OCI-LY7 (cell line): ENCODE results near the gene AARS2.

Experiments
- EZH2phosphoT487 ChIP-seq: fragments of 200-600 bp; sonication (generic); IDR thresholded peaks from 2 replicates; pipeline ENCODE4 v1.6.1; 2018; ENCODE audit warnings: low read depth, borderline replicate concordance, mild to moderate bottlenecking, mixed run types, antibody characterized with exemption, low read length, moderate library complexity, mixed read lengths
- TF ChIP-seq, protein P1 (sequence below): fragments of 200-600 bp; sonication (generic); conservative IDR thresholded peaks from 2 replicates; pipeline ENCODE4 v1.5.1; 2014; ENCODE audit warnings: mild to moderate bottlenecking, antibody characterized with exemption, low read length, moderate library complexity, mixed read lengths

DNA sequence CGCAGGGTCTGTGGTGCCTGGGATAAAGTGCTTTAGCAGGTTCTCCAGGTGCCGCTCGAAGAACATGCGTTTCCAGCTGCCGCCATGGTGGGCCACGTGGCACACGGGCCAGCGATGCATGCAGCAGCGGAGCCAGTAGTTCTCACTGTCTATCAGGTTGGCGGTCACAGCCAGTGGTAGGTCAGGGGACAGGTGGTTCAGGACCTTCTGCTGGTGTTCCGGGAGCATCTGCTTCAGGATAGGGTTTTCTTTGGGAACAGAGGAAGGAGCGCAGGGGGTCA lies 26.9 kb downstream of the AARS2 start:
- TF ChIP-seq, protein P1, sequence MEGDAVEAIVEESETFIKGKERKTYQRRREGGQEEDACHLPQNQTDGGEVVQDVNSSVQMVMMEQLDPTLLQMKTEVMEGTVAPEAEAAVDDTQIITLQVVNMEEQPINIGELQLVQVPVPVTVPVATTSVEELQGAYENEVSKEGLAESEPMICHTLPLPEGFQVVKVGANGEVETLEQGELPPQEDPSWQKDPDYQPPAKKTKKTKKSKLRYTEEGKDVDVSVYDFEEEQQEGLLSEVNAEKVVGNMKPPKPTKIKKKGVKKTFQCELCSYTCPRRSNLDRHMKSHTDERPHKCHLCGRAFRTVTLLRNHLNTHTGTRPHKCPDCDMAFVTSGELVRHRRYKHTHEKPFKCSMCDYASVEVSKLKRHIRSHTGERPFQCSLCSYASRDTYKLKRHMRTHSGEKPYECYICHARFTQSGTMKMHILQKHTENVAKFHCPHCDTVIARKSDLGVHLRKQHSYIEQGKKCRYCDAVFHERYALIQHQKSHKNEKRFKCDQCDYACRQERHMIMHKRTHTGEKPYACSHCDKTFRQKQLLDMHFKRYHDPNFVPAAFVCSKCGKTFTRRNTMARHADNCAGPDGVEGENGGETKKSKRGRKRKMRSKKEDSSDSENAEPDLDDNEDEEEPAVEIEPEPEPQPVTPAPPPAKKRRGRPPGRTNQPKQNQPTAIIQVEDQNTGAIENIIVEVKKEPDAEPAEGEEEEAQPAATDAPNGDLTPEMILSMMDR = no peak
- TF ChIP-seq EZH2phosphoT487 = no peak
